ENCODE measurements around the gene SKAP1.

DNA sequence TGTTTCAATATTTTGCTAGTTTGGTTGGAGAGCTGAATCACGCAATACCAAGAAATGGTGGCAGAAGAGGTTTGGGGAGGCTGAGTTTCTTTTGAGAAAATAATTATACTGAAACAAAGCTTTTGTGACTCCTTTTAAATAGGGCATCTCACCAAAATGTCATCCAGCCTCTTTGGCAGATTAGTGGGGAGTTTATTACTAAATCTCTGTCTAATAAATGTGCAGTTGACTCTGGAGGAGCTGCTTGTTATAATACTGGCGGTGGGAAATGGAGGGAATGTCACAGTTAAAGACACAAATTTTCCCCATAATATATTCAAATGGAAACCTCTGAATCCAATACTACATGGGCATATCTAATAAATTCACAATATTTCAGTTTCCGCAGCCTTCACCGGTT is 277.7 kb downstream of the SKAP1 start:
- TF ChIP-seq, protein P1, sequence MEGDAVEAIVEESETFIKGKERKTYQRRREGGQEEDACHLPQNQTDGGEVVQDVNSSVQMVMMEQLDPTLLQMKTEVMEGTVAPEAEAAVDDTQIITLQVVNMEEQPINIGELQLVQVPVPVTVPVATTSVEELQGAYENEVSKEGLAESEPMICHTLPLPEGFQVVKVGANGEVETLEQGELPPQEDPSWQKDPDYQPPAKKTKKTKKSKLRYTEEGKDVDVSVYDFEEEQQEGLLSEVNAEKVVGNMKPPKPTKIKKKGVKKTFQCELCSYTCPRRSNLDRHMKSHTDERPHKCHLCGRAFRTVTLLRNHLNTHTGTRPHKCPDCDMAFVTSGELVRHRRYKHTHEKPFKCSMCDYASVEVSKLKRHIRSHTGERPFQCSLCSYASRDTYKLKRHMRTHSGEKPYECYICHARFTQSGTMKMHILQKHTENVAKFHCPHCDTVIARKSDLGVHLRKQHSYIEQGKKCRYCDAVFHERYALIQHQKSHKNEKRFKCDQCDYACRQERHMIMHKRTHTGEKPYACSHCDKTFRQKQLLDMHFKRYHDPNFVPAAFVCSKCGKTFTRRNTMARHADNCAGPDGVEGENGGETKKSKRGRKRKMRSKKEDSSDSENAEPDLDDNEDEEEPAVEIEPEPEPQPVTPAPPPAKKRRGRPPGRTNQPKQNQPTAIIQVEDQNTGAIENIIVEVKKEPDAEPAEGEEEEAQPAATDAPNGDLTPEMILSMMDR (IDR thresholded peaks at IDR 0.05): no peak
- TF ChIP-seq POLR2AphosphoS5 (IDR thresholded peaks at IDR 0.05): no peak
